Measurements from ENCODE around the gene C11orf98. TPM values are rescaled to one million over a fixed set of nuclear protein-coding genes. Genes with fewer than 3 reads are reported as not detected.

Gene C11orf98
- polyA plus RNA-seq, 1 donor (not counting 4 experiments of a cell fraction or from before 2014, with no cell fraction given): 81.5 TPM

DNA sequence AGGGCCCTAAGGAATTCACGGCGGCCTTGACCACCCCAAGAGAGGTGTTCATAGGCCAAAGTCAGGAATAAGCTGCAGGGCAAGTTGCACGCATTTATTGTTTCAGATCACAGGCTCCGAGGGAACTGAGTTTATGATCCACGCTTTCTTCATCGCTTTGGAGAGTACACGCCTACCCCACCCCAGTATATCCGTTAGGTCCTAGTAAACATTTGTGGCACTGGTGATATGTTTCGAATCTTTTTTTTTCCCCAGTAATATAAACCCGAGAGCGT lies 19.4 kb downstream of the C11orf98 start:
- peaks cover 52% of the 10 kb centered on the region for H3K79me2 ChIP-seq (ENCODE audit: control insufficient read depth, insufficient read depth, low read length)
- H3K27me3 ChIP-seq (ENCODE audit: control insufficient read depth, extremely low read depth, insufficient read depth, low read length): no peaks in the 10 kb centered on the region
- TF ChIP-seq, protein P1, sequence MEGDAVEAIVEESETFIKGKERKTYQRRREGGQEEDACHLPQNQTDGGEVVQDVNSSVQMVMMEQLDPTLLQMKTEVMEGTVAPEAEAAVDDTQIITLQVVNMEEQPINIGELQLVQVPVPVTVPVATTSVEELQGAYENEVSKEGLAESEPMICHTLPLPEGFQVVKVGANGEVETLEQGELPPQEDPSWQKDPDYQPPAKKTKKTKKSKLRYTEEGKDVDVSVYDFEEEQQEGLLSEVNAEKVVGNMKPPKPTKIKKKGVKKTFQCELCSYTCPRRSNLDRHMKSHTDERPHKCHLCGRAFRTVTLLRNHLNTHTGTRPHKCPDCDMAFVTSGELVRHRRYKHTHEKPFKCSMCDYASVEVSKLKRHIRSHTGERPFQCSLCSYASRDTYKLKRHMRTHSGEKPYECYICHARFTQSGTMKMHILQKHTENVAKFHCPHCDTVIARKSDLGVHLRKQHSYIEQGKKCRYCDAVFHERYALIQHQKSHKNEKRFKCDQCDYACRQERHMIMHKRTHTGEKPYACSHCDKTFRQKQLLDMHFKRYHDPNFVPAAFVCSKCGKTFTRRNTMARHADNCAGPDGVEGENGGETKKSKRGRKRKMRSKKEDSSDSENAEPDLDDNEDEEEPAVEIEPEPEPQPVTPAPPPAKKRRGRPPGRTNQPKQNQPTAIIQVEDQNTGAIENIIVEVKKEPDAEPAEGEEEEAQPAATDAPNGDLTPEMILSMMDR (optimal IDR thresholded peaks at IDR 0.05 in 1 of 3, IDR thresholded peaks at IDR 0.05 in 1 of 3, conservative IDR thresholded peaks at IDR 0.05 in 1 of 3; ENCODE audit: extremely low read depth in 1 of 3, insufficient read depth in 2 of 3, low read length in 3 of 3): no peak
- no peak for TF ChIP-seq EZH2 (IDR thresholded peaks at IDR 0.05; ENCODE audit: low read length)
- no peaks in the 10 kb centered on the region for H3K9me3 ChIP-seq (ENCODE audit: control insufficient read depth, low read depth, low read length)
- H3K27ac ChIP-seq (ENCODE audit: control insufficient read depth, insufficient read depth, low read length): peak overlapping the region; percentile 88
- FAIRE-seq (no peak), DNase-seq (ENCODE audit: low read depth, low spot score) (no peak)
- peak overlapping the region; percentile 89 for H3K9ac ChIP-seq (ENCODE audit: control insufficient read depth, extremely low read depth, insufficient read depth, low read length)
- dilution Hi-C loops (cut with MboI; ENCODE audit: extremely low pct_ligation_motif_present, low sequenced_read_pairs): no loop called here
- peaks cover 15% of the 10 kb centered on the region for H3K4me1 ChIP-seq (ENCODE audit: control insufficient read depth, extremely low read depth, insufficient read depth, low read length)
- H3K4me2 ChIP-seq (ENCODE audit: control insufficient read depth, extremely low read depth, insufficient read depth, low read depth, low read length): peak overlapping the region; percentile 93
- H3K36me3 ChIP-seq (ENCODE audit: control insufficient read depth in 2 of 2, extremely low read depth in 1 of 2, insufficient read depth in 2 of 2, low read length in 2 of 2): peaks cover 16 to 21% of the 10 kb centered on the region in 2 experiments
- no peaks in the 10 kb centered on the region for H4K20me1 ChIP-seq (ENCODE audit: control insufficient read depth, extremely low read depth, insufficient read depth, low read length)
- H2AFZ ChIP-seq (ENCODE audit: control insufficient read depth, low read length): peak overlapping the region; percentile 60
- H3K4me3 ChIP-seq (ENCODE audit: control insufficient read depth in 2 of 3, extremely low read depth in 1 of 3, insufficient read depth in 2 of 3, low read depth in 1 of 3, low read length in 3 of 3): peak overlapping the region; percentile 87 to 90 (median 88)
- H3K9me1 ChIP-seq (ENCODE audit: control insufficient read depth, extremely low read depth, insufficient read depth, low read length): no peaks in the 10 kb centered on the region

DNA sequence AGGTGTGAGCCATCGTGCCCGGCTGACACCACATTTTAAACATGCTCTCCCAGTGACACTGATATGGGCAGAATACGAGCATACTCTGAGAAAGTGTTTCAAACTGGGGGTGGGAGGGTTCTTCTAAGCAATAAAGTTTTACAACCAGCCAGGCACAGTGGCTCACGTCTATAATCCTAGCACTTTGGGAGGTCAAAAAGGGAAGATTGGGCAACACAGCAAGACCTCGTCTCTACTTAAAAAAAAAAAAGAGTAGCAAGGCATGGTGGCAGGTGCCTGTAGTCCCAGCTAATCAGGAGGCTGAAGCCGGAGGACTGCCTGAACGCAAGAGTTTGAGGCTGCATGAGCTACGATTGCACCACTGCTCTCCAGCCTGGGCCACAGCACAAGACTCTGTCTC lies 20.8 kb downstream of the C11orf98 start:
- Histone ChIP-seq H3K79me2 (ENCODE audit: control insufficient read depth, insufficient read depth, low read length) (peaks cover 52% of the 10 kb centered on the region), H2AFZ (ENCODE audit: control insufficient read depth, low read length) (no peak overlapping the region), H3K9me3 (ENCODE audit: control insufficient read depth, low read depth, low read length) (no peaks in the 10 kb centered on the region), H3K27ac (ENCODE audit: control insufficient read depth, insufficient read depth, low read length) (no peak overlapping the region), H3K36me3 (ENCODE audit: control insufficient read depth in 2 of 2, extremely low read depth in 1 of 2, insufficient read depth in 2 of 2, low read length in 2 of 2) (peaks cover 13 to 17% of the 10 kb centered on the region in 2 experiments), H3K27me3 (ENCODE audit: control insufficient read depth, extremely low read depth, insufficient read depth, low read length) (no peaks in the 10 kb centered on the region), H3K4me1 (ENCODE audit: control insufficient read depth, extremely low read depth, insufficient read depth, low read length) (peaks cover 15% of the 10 kb centered on the region), H3K9me1 (ENCODE audit: control insufficient read depth, extremely low read depth, insufficient read depth, low read length) (peaks cover 3% of the 10 kb centered on the region), H3K9ac (ENCODE audit: control insufficient read depth, extremely low read depth, insufficient read depth, low read length) (no peak overlapping the region), H4K20me1 (ENCODE audit: control insufficient read depth, extremely low read depth, insufficient read depth, low read length) (no peaks in the 10 kb centered on the region), H3K4me3 (ENCODE audit: control insufficient read depth in 2 of 3, extremely low read depth in 1 of 3, insufficient read depth in 2 of 3, low read depth in 1 of 3, low read length in 3 of 3) (no peak overlapping the region), H3K4me2 (ENCODE audit: control insufficient read depth, extremely low read depth, insufficient read depth, low read depth, low read length) (no peak overlapping the region)
- FAIRE-seq (no peak), DNase-seq (ENCODE audit: low read depth, low spot score) (no peak)
- dilution Hi-C loops (cut with MboI; ENCODE audit: extremely low pct_ligation_motif_present, low sequenced_read_pairs): no loop called here
- TF ChIP-seq EZH2 (IDR thresholded peaks at IDR 0.05; ENCODE audit: low read length): no peak
- TF ChIP-seq, protein P1 (optimal IDR thresholded peaks at IDR 0.05 in 1 of 3, IDR thresholded peaks at IDR 0.05 in 1 of 3, conservative IDR thresholded peaks at IDR 0.05 in 1 of 3; ENCODE audit: extremely low read depth in 1 of 3, insufficient read depth in 2 of 3, low read length in 3 of 3): no peak

Measured in keratinocyte (primary cell).